HCT116 (cell line): ENCODE measurements around the gene C17orf67. TPM values are rescaled to one million over a fixed set of nuclear protein-coding genes. Genes with fewer than 3 reads are reported as not detected.

Experiments
- ATAC-seq: fragments of 200-7000 bp; cut with Tn5 transposase; 2 replicates; pipeline ENCODE4 v1.9.1; 2020; ENCODE audit warnings: mild to moderate bottlenecking, moderate library complexity
- BruUV-seq: library from RNA; stranded (reverse); fragments of 400-500 nt; replicated peaks from 2 replicates; lab custom pipeline; 2021; lab: Mats Ljungman, UMichigan
- CTCF ChIA-PET: fragments of 300-600 bp; sonication (Branson Sonifier 250); formaldehyde crosslinking; loops from one replicate; lab custom pipeline; 2021; ENCODE audit warnings: antibody characterized with exemption; lab: Charles Lee
- POLR2A ChIA-PET: fragments of 300-600, 350-600 bp; sonication (Branson Sonifier 250); formaldehyde crosslinking; loops from one replicate; lab custom pipeline; 2021; ENCODE audit warnings: antibody characterized with exemption; lab: Charles Lee
- RAD21 ChIA-PET, 2 experiments: fragments of 300-600 bp; sonication (Branson Sonifier 250); formaldehyde crosslinking; loops; one replicate each; lab custom pipeline; 2023; ENCODE audit warnings: low total read pairs in 2 of 2; ENCODE audit not compliant: uncharacterized antibody in 2 of 2, unreplicated experiment in 2 of 2, low non-redundant PET in 1 of 2; lab: Charles Lee
- DNase-seq: peaks from one replicate; pipeline ENCODE4 v3.0.0-alpha.2; 2010; ENCODE audit warnings: low read depth, low spot score
- H2AFZ ChIP-seq: fragments of 200-600 bp; shearing (Covaris generic), sonication (generic); 2 replicates; pipeline ENCODE4 v1.6.1; 2017; ENCODE audit warnings: low read depth, mixed run types, mixed read lengths, antibody characterized with exemption, low read length; ENCODE audit not compliant: poor library complexity, severe bottlenecking
- H3K27ac ChIP-seq: 2 replicates; pipeline ENCODE4 v1.5.1; 2012; ENCODE audit warnings: low read depth, low read length
- H3K27me3 ChIP-seq: fragments of 200-600 bp; sonication (generic); 2 replicates; pipeline ENCODE4 v1.6.1; 2016; ENCODE audit warnings: mixed run types, low read length, mixed read lengths; ENCODE audit not compliant: insufficient read depth
- H3K36me3 ChIP-seq, 2 experiments: fragments of 200-500 bp in 1 of 2; fragments of 200-600 bp in 1 of 2; sonication (Bioruptor generic) in 1 of 2; sonication (generic) in 1 of 2; 2 replicates each; pipeline versions ENCODE4 v1.5.1 to v1.6.1; 2014 to 2016; ENCODE audit warnings: low read length in 2 of 2, inconsistent platforms in 1 of 2, mixed read lengths in 1 of 2, mixed run types in 1 of 2; ENCODE audit not compliant: insufficient read depth in 2 of 2, control insufficient read depth in 1 of 2
- H3K4me1 ChIP-seq, 2 experiments: fragments of 200-600 bp in 1 of 2; sonication (generic) in 1 of 2; 2 replicates each; pipeline versions ENCODE4 v1.5.1 to v1.6.1; 2012 to 2017; ENCODE audit warnings: low read length in 2 of 2, inconsistent platforms in 1 of 2, mild to moderate bottlenecking in 1 of 2, mixed read lengths in 1 of 2, mixed run types in 1 of 2, moderate library complexity in 1 of 2; ENCODE audit not compliant: insufficient read depth in 2 of 2, control insufficient read depth in 1 of 2
- H3K4me2 ChIP-seq: fragments of 200-600 bp; sonication (generic); 2 replicates; pipeline ENCODE4 v1.6.1; 2017; ENCODE audit warnings: mixed run types, low read length, mixed read lengths
- H3K4me3 ChIP-seq, 2 experiments: fragments of 200-600 bp in 1 of 2; sonication (generic) in 1 of 2; replicated peaks in 1 of 2; 2 replicates each; pipeline ENCODE4 v1.5.1; 2011 to 2016; ENCODE audit warnings: low read length in 2 of 2, control low read depth in 1 of 2, low read depth in 1 of 2, mild to moderate bottlenecking in 1 of 2, mixed read lengths in 1 of 2, mixed run types in 1 of 2
- H3K79me2 ChIP-seq: fragments of 200-600 bp; sonication (generic); 2 replicates; pipeline ENCODE4 v1.6.1; 2017; ENCODE audit warnings: mild to moderate bottlenecking, mixed run types, low read length, moderate library complexity, mixed read lengths; ENCODE audit not compliant: insufficient read depth
- H3K9ac ChIP-seq: fragments of 200-600 bp; sonication (generic); 2 replicates; pipeline ENCODE4 v1.6.1; 2016; ENCODE audit warnings: low read length, mixed read lengths
- H3K9me2 ChIP-seq: fragments of 200-600 bp; sonication (generic), shearing (Covaris generic); 2 replicates; pipeline ENCODE4 v1.6.1; 2017; ENCODE audit warnings: mixed run types, mild to moderate bottlenecking, moderate library complexity; ENCODE audit not compliant: insufficient read depth
- H3K9me3 ChIP-seq, 2 experiments: fragments of 200-500 bp in 1 of 2; fragments of 200-600 bp in 1 of 2; sonication (Bioruptor generic) in 1 of 2; sonication (generic) in 1 of 2; 2 replicates each; pipeline ENCODE4 v1.6.1; 2014 to 2017; ENCODE audit warnings: low read length in 2 of 2, mixed read lengths in 2 of 2, inconsistent platforms in 1 of 2, low read depth in 1 of 2, mild to moderate bottlenecking in 1 of 2, mixed run types in 1 of 2, moderate library complexity in 1 of 2; ENCODE audit not compliant: control insufficient read depth in 1 of 2, insufficient read depth in 1 of 2
- H4K20me1 ChIP-seq: fragments of 200-600 bp; sonication (generic), shearing (Covaris generic); 2 replicates; pipeline ENCODE4 v1.6.1; 2017; ENCODE audit warnings: mixed run types, mild to moderate bottlenecking, moderate library complexity; ENCODE audit not compliant: insufficient read depth
- CBX3 ChIP-seq: IDR thresholded peaks from 2 replicates; pipeline ENCODE4 v1.6.1; 2012; ENCODE audit warnings: low read depth
- CEBPB ChIP-seq: IDR thresholded peaks from 2 replicates; pipeline ENCODE4 v1.6.1; 2012; ENCODE audit warnings: low read depth
- CTCF ChIP-seq, 3 experiments: fragments of 200-600 bp in 1 of 3; sonication (generic) in 1 of 3; IDR thresholded peaks in 2 of 3; conservative IDR thresholded peaks in 1 of 3; 2 replicates each; pipeline ENCODE4 v1.5.1; 2012 to 2017; ENCODE audit warnings: low read depth in 2 of 3, low read length in 2 of 3, antibody characterized with exemption in 1 of 3, borderline replicate concordance in 1 of 3, control low read depth in 1 of 3, mild to moderate bottlenecking in 1 of 3, mixed read lengths in 1 of 3, mixed run types in 1 of 3, moderate library complexity in 1 of 3; ENCODE audit not compliant: insufficient read depth in 1 of 3
- EGR1 ChIP-seq: IDR thresholded peaks from 2 replicates; pipeline ENCODE4 v1.6.1; 2012; ENCODE audit warnings: low read depth
- ELF1 ChIP-seq: IDR thresholded peaks from 2 replicates; pipeline ENCODE4 v1.6.1; 2012; ENCODE audit warnings: low read depth, borderline replicate concordance
- EZH2phosphoT487 ChIP-seq: fragments of 200-600 bp; IDR thresholded peaks from 2 replicates; pipeline ENCODE4 v1.6.1; 2018; ENCODE audit warnings: antibody characterized with exemption, borderline replicate concordance
- JUND ChIP-seq: IDR thresholded peaks from 2 replicates; pipeline ENCODE4 v1.6.1; 2012
- MAX ChIP-seq: IDR thresholded peaks from 2 replicates; pipeline ENCODE4 v1.6.1; 2012
- SIN3A ChIP-seq: IDR thresholded peaks from 2 replicates; pipeline ENCODE4 v1.6.1; 2012; ENCODE audit warnings: low read depth
- SP1 ChIP-seq: IDR thresholded peaks from 2 replicates; pipeline ENCODE4 v1.6.1; 2012; ENCODE audit warnings: low read depth
- TCF7L2 ChIP-seq: IDR thresholded peaks from 2 replicates; pipeline ENCODE4 v1.7.0; 2011; ENCODE audit warnings: borderline replicate concordance, inconsistent platforms; ENCODE audit not compliant: insufficient read depth, insufficient read length; ENCODE audit errors: extremely low read depth
- YY1 ChIP-seq: IDR thresholded peaks from 2 replicates; pipeline ENCODE4 v1.6.1; 2011; ENCODE audit warnings: low read length, low read depth, moderate library complexity, mild to moderate bottlenecking; ENCODE audit not compliant: insufficient replicate concordance; ENCODE audit errors: extremely low read depth
- ZFX ChIP-seq: fragments of 450-650 bp; IDR thresholded peaks from 2 replicates; pipeline ENCODE4 v1.6.1; 2017
- ZNF274 ChIP-seq: fragments of 200-500 bp; sonication (Bioruptor generic); IDR thresholded peaks from 2 replicates; pipeline ENCODE4 v1.6.1; 2014; ENCODE audit warnings: mild to moderate bottlenecking, low read depth, low read length, inconsistent platforms
- intact Hi-C: fragments of 100-400 bp; cut with micrococcal nuclease; formaldehyde crosslinking; loops from 2 replicates; pipeline ENCODE4 v1.10.0; 2022
- total RNA-seq: library from RNA; stranded (reverse); gene quantifications from one replicate; pipeline ENCODE4 v1.2.1, GENCODE V29; 2021; ENCODE audit not compliant: unreplicated experiment
- TF ChIP-seq, protein P1 (sequence below): IDR thresholded peaks from 2 replicates; pipeline ENCODE4 v1.6.1; 2012; ENCODE audit warnings: low read depth

The C17orf67 gene
- total RNA-seq, 1 experiment from 2014 or later = 0.84 TPM

DNA sequence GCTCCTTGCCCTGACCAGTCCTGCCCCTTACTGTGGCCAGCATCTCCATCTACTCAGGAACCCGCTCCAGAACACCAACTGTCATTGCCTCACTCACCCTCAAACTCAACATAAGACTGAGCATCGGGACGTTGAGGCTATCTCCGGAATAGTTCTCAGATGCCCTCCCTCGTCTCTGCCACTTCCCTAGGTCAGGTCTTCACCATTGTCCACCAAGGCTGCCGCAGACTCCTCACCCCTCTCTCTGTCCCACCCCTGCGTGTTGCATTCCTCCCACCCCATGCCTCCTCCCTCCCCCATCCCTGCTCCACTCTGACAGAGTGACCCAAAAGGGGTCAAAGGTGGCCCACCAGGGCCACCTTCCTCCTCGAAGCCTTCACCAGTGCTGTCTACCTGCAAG is 37.2 kb downstream of the C17orf67 start:
- no peaks in the 10 kb centered on the region for H3K79me2 ChIP-seq
- H4K20me1 ChIP-seq = no peaks in the 10 kb centered on the region
- no peak overlapping the region for H3K27ac ChIP-seq
- DNase-seq (no peak), ATAC-seq (no peak)
- no TSS peak for BruUV-seq
- ChIA-PET POLR2A (no interaction called here), RAD21 (no interaction called here), CTCF (no interaction called here)
- H3K4me3 ChIP-seq = no peak overlapping the region
- no peaks in the 10 kb centered on the region for H3K36me3 ChIP-seq
- H3K9me2 ChIP-seq = no peaks in the 10 kb centered on the region
- no peak overlapping the region for H2AFZ ChIP-seq
- no peak overlapping the region for H3K9ac ChIP-seq
- TF ChIP-seq CEBPB = no peak
- TF ChIP-seq CTCF (IDR thresholded peaks at IDR 0.05 in 2 of 3, conservative IDR thresholded peaks at IDR 0.05 in 1 of 3; ENCODE audit: borderline replicate concordance in 1 of 3, insufficient read depth in 1 of 3, low read depth in 2 of 3, low read length in 2 of 3) = no peak
- no peak for TF ChIP-seq EZH2phosphoT487
- TF ChIP-seq EGR1 = no peak
- peaks cover 5% of the 10 kb centered on the region in 2 experiments; a peak in 1 of 4 replicates for H3K4me1 ChIP-seq
- intact Hi-C loops = no loop called here
- H3K4me2 ChIP-seq = no peak overlapping the region
- H3K9me3 ChIP-seq = no peaks in the 10 kb centered on the region
- peaks cover 6% of the 10 kb centered on the region; the same call in 1 of the 2 replicates for H3K27me3 ChIP-seq

DNA sequence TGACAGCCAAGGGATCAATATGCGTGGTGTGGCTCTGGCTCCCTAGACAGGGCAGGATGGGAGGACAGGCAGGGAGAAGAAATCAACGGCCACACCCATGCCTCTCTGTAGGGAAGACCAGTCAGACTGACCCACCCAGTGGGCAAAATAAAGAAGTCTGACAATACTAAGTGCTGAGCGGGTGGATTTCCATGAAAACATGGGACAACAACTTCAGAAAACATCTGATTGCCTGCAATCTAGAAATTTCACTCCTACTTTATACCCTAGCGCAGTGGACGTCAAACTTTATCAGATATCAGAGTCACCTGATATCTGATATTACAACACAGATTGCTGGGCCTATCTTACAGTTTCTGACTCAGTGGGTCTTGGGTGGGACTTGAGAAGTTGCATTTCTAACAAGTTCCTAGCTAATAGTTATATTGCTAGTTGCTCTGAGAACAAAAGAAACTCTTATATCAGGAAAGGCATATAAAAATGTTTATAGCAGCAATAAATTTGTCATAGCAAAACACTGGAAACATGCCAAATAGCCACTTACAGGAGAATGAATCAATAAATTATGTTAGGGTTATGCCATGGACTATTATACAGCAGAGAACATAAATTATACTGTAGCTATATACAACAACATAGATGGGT is 38.4 kb downstream of the C17orf67 start:
- ChIA-PET RAD21 (no interaction called here), CTCF (no interaction called here), POLR2A (no interaction called here)
- Histone ChIP-seq H3K27me3 (peaks cover 6% of the 10 kb centered on the region; the same call in 1 of the 2 replicates), H3K9me2 (no peaks in the 10 kb centered on the region), H3K4me3 (no peak overlapping the region), H3K27ac (no peak overlapping the region), H3K4me1 (peaks cover 5% of the 10 kb centered on the region in 2 experiments; a peak in 1 of 4 replicates), H3K4me2 (no peak overlapping the region), H2AFZ (no peak overlapping the region), H3K9ac (no peak overlapping the region), H3K36me3 (no peaks in the 10 kb centered on the region), H4K20me1 (no peaks in the 10 kb centered on the region), H3K79me2 (no peaks in the 10 kb centered on the region), H3K9me3 (no peaks in the 10 kb centered on the region)
- no TSS peak for BruUV-seq
- no peak for ATAC-seq
- intact Hi-C loops = no loop called here
- no peak for DNase-seq
- TF ChIP-seq CBX3 = no peak
- TF ChIP-seq ELF1 = no peak
- TF ChIP-seq, protein P1, sequence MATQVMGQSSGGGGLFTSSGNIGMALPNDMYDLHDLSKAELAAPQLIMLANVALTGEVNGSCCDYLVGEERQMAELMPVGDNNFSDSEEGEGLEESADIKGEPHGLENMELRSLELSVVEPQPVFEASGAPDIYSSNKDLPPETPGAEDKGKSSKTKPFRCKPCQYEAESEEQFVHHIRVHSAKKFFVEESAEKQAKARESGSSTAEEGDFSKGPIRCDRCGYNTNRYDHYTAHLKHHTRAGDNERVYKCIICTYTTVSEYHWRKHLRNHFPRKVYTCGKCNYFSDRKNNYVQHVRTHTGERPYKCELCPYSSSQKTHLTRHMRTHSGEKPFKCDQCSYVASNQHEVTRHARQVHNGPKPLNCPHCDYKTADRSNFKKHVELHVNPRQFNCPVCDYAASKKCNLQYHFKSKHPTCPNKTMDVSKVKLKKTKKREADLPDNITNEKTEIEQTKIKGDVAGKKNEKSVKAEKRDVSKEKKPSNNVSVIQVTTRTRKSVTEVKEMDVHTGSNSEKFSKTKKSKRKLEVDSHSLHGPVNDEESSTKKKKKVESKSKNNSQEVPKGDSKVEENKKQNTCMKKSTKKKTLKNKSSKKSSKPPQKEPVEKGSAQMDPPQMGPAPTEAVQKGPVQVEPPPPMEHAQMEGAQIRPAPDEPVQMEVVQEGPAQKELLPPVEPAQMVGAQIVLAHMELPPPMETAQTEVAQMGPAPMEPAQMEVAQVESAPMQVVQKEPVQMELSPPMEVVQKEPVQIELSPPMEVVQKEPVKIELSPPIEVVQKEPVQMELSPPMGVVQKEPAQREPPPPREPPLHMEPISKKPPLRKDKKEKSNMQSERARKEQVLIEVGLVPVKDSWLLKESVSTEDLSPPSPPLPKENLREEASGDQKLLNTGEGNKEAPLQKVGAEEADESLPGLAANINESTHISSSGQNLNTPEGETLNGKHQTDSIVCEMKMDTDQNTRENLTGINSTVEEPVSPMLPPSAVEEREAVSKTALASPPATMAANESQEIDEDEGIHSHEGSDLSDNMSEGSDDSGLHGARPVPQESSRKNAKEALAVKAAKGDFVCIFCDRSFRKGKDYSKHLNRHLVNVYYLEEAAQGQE = no peak
- TF ChIP-seq CEBPB = no peak
- TF ChIP-seq EZH2phosphoT487 = no peak
- TF ChIP-seq SIN3A = no peak
- no peak for TF ChIP-seq SP1
- no peak for TF ChIP-seq YY1
- TF ChIP-seq ZFX = no peak
- TF ChIP-seq MAX = no peak
- no peak for TF ChIP-seq ZNF274
- no peak for TF ChIP-seq JUND
- TF ChIP-seq TCF7L2 = no peak
